Activated CD4-positive, CD25-positive, alpha-beta regulatory T cell treated with anti-CD3 and anti-CD28 coated beads, Interleukin-2, amount 50 U/mL, for 16 hours (primary cell): ENCODE results near the gene TENM4.
"Not testable (repeated sequence)": the region's sequence is repeated elsewhere in the genome, so short reads cannot be mapped to it uniquely, and the experiment has no call there.

Experiments used
- DNase-seq: peaks from one replicate; pipeline ENCODE4 v3.0.0-alpha.2; 2020; ENCODE audit warnings: low read depth, low spot score

TENM4 gene

GRCh38 chr11:78910322-78910721 is 530.5 kb downstream of the TENM4 start:
- no peak for DNase-seq

GRCh38 chr11:78909386-78909785 is 531.4 kb downstream of the TENM4 start:
- DNase-seq = no peak

DNA sequence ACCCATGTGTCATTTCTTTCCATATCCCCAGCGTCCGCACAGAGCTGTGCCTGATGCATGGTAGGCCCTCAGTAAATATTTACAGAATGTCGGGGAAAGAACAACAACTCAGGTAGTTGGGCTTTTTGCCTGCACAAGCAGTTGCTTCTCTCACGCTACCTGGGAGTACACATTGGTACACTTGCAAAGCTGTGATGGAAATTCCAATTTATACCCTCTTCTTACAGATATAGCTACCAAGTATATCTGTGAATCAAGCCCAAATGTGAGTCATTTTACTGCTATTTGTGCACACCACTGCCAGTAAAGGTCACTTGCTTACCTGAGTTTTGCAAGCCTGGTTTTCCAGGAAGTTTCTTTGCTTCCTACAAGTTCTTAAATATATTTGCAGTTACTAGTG is 533.2 kb downstream of the TENM4 start:
- DNase-seq = no peak

DNA sequence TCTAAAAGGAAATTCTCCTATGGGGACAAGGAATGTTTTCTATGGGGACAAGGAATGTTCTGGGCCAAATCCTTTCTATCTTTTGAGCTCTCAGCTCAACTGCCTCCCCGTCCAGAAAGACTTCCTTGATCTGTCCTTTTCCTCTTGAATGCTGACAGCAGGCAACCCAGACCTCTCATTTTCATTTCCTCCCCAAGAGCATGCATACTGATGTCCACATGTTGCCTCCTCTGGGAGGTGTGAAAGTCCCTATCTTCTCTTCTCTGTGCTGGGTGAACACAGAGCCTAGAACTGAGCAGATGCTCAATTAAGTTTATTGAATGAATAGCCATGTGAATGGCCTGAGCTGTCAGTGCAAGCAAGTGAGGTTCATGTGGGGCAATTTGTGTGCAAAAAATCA is 534.3 kb downstream of the TENM4 start:
- DNase-seq = no peak

DNA sequence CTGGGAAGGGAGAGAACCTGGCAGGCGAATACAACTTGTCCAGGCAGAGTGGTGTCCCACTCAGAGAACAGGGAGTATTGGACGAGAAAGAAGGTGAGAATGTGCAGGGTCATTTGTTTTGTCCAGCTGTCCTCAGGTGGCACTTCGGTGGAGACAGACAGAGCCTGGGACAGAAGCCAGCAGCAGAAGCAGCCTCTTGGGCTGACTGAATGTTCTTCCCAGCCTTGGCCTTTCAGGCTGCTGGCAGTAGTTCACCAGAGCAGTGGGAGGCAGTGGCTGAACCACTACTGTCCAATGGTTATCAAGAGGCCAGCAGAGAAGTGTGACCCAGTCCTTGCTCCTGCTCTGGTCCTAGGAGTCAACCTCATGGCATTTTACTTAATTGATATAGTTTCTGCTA is 535.1 kb downstream of the TENM4 start:
- no peak for DNase-seq

GRCh38 chr11:78902771-78903507 is 537.9 kb downstream of the TENM4 start:
- no peak for DNase-seq

DNA sequence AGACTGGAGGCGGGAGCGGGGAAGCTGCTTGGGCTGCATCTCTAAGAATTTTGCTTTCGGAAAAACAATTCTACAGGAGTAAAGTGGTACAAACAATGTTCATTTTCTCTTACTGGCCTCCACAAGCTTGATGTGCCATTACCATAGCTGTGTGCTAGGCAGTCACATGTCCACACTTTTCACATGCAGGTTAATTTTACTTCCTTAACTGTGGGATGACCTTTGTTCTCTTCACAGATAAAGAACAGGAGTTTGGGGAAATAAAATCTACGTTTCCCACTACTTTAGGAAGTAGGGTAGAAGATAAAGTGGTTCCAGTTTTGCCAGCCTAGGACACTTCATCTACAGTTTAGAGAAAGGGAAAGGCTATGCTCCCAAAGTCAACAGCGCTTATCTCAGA is 539.0 kb downstream of the TENM4 start:
- no peak for DNase-seq

DNA sequence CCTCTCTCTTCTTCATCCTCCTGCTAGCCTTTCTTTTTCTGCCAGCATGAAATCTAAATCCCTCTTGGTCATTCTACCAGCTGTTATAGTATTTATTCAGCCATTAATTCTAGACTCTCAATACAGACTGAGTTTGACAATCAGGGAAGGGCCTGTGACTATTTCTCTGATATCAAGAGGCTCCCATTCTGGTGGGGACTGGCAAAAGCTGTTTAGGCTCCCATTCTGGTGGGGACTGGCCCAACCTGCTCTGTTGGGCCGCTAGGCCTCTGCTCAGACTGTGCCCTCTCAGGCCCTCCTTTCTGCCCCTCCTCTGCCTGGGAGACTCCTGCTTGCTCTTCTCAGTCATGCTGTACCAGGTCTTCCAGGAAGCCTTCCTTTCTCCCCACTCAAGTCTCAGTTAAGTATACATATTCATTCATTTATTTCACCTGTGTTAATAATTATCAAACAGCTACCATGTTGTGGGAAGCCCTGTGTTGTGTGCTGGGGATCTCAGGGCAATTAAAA is 542.5 kb downstream of the TENM4 start:
- no peak for DNase-seq

DNA sequence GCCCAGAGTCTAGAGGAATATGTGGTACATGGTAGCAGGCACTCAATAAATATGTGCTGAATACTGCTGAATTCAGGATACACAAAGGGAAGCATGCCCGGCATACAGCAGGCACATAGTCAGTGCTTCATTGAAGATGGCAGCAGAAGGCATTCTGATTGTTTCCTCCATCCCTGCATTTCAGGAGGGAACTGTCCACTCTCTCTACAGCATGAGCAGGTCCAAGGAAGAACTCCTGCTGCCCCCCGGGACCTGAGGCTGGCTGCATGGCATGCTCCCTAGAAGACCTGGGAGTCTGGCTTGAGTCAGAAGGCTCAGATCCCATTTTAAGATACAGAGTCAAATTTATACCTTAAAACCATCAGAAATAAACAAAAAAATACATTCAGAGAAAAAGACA is 546.8 kb downstream of the TENM4 start:
- DNase-seq = no peak

GRCh38 chr11:78889698-78890097 is 551.1 kb downstream of the TENM4 start:
- DNase-seq = no peak

DNA sequence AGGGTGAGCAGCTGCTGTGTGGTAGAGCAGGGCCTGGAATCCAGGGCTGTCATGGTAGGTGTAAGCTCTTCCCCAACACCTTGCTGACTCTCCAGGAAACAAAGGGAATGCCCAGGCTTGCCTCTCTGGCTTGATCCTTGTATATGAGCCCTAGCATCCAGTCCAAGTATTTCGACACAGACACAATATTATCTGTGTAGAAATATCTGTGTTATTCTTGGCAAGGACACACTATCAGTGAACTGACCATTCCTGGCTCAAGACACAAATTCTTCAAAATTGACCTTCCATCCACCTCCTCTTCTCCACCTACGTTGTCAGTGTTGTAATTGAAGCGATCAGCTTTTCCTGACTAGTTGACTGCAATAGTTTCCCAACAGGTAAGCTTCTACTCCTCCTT is 554.2 kb downstream of the TENM4 start:
- DNase-seq = no peak

DNA sequence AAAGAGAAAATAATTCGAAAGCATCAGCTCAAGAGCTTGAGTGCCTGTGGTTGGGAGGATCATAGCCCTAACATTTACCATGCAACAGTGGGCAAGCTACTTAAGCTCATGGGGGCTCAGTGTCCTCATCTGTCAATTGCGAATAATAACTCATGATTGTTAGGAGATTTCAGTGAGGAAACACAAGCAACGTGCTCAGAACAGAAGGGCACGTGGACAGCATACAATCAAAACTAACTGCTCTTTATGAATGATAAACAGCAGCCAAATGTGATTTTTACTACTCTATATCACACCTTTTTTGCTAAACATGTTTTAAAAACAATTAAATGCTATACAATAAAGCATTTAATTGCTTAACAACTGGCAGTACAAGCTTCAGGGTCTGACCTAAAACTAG is 556.1 kb downstream of the TENM4 start:
- DNase-seq = no peak

DNA sequence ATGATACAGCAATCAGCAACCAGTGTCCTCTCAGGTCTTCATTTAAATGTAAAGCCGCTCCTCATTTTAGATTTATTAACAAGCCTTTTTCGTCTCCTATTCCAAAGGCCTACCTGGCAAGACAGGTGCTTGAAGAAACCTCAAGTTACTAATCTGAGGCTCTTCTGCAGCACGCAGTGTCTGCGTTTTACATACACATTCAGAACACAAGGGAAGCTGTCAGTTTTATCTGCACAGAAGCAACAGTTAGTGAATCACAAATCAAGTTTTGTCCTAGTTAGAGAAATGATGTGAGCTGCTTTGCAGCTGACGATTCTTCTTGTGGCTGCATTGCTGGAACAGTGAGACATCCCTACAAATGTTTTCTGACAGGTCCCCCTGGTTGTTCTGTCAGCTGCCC is 557.3 kb downstream of the TENM4 start:
- DNase-seq = no peak

DNA sequence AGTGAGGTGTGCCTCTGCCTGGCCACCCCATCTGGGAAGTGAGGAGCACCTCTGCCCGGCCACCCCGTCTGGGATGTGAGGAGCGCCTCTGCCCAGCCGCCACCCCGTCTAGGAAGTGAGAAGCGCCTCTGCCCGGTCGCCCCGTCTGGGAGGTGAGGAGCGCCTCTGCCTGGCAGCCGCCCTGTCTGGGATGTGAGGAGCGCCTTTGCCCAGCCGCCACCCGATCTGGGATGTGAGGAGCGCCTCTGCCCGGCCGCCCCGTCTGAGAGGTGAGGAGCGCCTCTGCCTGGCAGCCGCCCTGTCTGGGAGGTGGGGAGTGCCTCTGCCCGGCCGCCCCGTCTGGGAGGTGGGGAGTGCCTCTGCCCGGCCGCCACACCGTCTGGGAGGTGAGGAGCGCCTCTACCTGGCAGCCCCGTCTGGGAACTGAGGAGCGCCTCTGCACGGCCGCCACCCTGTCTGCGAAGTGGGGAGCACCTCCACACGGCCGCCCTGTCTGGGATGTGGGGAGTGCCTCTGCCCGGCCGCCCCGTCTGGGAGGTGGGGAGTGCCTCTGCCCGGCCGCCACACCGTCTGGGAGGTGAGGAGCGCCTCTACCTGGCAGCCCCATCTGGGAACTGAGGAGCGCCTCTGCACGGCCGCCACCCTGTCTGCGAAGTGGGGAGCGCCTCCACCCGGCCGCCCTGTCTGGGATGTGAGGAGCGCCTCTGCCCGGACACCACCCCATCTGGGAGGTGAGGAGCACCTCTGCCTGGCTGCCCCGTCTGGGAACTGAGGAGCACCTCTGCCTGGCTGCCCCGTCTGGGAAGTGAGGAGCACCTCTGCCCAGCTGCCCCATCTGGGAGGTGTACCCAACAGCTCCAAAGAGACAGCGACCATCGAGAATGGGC is 561.5 kb downstream of the TENM4 start:
- DNase-seq = not testable (repeated sequence)

GRCh38 chr11:78878631-78879030 is 562.2 kb downstream of the TENM4 start:
- DNase-seq = no peak

GRCh38 chr11:78876676-78877075 is 564.2 kb downstream of the TENM4 start:
- no peak for DNase-seq

- DNase-seq = no peak
Observed at GRCh38 chr11:78870655-78871054, 570.2 kb downstream of the TENM4 start.

- DNase-seq = no peak
Observed at GRCh38 chr11:78869293-78869692, 571.5 kb downstream of the TENM4 start.

DNA sequence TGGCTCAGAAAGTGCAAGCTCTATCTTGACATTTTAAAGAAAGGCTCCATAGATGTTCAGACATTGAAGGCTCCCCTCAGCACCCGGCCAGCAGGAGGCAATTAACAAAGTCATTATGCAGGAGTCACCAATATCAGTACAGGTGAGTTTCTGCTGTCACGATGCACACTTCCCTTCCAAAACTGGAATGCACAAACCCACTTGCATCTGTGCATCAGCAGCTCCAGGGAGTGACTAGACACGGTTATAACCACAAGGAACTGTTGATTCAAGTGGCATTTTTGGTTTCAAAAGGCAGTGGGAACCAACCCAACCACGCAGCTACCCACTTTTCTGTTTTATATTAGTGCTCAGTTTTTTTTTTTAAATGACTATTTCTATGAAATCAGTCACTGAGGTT is 572.3 kb downstream of the TENM4 start:
- DNase-seq = no peak

GRCh38 chr11:78860720-78861422 is 580.0 kb downstream of the TENM4 start:
- no peak for DNase-seq

DNA sequence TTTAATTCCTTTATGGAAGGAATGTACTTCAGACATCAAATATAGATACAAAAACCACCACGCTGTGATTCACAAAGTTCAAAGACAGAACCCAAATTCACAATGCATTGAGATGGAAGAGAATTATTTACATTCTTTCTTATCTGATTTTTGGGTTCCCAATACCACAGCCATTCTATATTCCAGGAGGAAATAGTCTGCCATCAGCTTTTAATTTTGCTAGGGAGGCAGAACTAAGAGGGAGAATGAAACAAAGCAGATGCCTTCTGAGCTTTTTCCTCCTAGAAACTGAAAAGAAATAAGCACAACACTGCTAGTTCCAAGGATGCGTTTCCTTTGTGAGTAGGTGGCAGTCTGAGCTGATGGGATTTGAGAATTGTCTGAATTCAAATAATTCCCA is 583.1 kb downstream of the TENM4 start:
- no peak for DNase-seq

DNA sequence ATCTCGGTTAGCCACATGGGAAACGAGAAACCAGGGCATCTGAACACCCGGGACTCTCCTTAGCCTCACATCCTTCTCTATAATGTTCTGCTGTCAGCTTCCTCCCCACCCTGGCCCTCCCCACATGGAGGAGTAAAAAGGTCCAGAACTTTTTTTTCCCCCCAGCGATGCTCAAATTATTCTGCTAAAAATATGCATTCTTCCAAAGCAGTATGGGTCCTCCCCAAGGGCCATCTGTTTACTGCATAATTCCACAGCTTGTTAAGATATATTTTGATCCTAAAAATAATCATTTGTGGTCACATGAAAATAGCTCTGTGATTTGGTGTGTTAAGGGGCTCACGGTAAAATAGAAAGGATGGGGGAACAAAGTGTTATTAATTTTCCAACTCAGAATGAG is 584.6 kb downstream of the TENM4 start:
- no peak for DNase-seq
